Spinal cord (tissue), 10 donors: ENCODE data around the gene THADA. TPM values are rescaled to one million over a fixed set of nuclear protein-coding genes. Genes with fewer than 3 reads are reported as not detected.

ENCODE experiments used
- DNase-seq, 6 donors: peaks; one replicate each; pipeline versions ENCODE4 v3.0.0 to v3.0.0-alpha.2; 2013 to 2015; ENCODE audit warnings: low spot score in 6 of 6, low read depth in 4 of 6
- H3K27ac ChIP-seq: one replicate; pipeline ENCODE4 v1.5.1; 2013; ENCODE audit warnings: low read depth, low read length, control low read depth
- H3K27me3 ChIP-seq: one replicate; pipeline ENCODE4 v1.6.1; 2013; ENCODE audit warnings: low read length; ENCODE audit not compliant: control insufficient read depth, insufficient read depth
- H3K36me3 ChIP-seq: one replicate; pipeline ENCODE4 v1.6.1; 2013; ENCODE audit warnings: low read length; ENCODE audit not compliant: control insufficient read depth, insufficient read depth
- H3K4me1 ChIP-seq: one replicate; pipeline ENCODE4 v1.6.1; 2013; ENCODE audit warnings: low read length; ENCODE audit not compliant: control insufficient read depth, insufficient read depth
- H3K4me3 ChIP-seq: one replicate; pipeline ENCODE4 v1.5.1; 2013; ENCODE audit warnings: low read depth, low read length, control low read depth
- H3K9me3 ChIP-seq: one replicate; pipeline ENCODE4 v1.6.1; 2013; ENCODE audit warnings: low read length; ENCODE audit not compliant: control insufficient read depth, insufficient read depth
- WGBS: methylation state at CpG from one replicate; pipeline ENCODE4 v1.1.5; 2013; ENCODE audit warnings: missing lambda C conversion rate; ENCODE audit not compliant: insufficient coverage; 5-methylcytosine and 5-hydroxymethylcytosine counted together
- polyA plus RNA-seq, 2 donors: library from polyadenylated mRNA; unstranded; fragments of 120-200 nt; gene quantifications; one replicate each; pipeline ENCODE4 v1.2.1, GENCODE V29; 2013; ENCODE audit not compliant: insufficient read length in 2 of 2
- total RNA-seq, 2 donors: library from RNA; depleted of rRNA in 1 of 2; stranded (reverse); fragments of 120-200 nt in 1 of 2; fragments of >200 nt in 1 of 2; gene quantifications; one replicate each; pipeline versions ENCODE4 v1.2.3 to v1.2.4, GENCODE V29; 2013 to 2014
- donor health status: healthy.

Gene THADA
- total and polyA plus RNA-seq, 4 donors: 16.5 to 44.8 (median 21.5) TPM

DNA sequence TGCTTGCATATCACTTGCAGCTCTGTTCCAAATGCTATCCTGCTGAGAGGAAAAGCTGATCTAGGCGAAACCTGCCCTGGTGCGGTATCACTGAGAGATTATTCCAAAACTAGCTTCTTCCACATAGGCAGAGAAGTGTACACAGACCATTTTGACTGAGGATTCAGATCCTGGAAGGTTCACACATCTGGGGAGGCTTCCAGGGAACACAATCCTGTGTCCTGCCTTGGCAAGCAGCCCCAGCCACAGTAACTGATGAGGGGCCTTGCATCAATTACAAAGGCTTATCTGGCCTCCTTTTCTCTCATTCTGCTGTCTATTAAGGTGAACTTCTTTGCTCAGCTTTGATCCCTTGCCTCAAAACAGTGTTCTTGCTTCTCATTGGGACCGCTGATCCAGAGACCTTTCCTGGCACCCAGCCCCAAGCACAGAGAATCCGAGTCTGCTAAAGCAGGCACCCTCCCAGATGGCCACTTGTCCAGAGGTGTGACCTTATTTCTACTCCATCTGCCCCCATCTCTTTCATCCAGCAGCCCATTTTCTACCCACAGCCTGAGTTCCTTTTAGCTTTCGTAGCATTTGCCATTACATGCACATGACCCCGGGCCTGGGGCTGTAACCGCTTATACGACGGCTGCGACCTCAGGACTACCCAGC lies 317.1 kb downstream of the THADA start:
- no peaks in the 10 kb centered on the region for H3K27me3 ChIP-seq
- peaks cover 11% of the 10 kb centered on the region for H3K4me1 ChIP-seq
- peak in 2 of 6 donors; percentile 7 to 20 for DNase-seq
- H3K4me3 ChIP-seq: no peak overlapping the region
- peak overlapping the region; percentile 17 for H3K27ac ChIP-seq
- peaks cover 3% of the 10 kb centered on the region for H3K36me3 ChIP-seq
- H3K9me3 ChIP-seq: no peaks in the 10 kb centered on the region
- WGBS: 72% methylated on average over 5 of the region's 10 CpGs

DNA sequence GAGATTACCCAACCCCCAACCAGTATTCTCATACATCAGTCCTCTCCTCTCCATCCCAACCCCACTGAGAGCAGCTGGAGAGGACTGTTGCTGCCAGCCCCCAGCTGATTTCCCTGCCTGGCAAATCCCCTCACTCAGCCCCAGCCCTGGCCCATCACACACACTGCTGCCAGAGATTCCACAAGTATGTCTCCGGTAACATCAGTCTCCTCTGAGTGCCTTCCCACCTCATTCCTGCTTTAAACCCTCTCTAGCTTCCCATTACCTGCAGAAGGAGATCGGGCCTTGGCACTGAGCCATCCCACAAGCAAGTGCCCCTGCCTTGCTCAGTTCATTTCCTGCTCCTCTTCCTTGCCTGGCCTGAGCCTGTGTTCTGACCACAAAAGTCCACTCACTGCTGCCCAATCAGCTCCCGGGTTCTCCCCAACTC lies 318.9 kb downstream of the THADA start:
- no peaks in the 10 kb centered on the region for H3K9me3 ChIP-seq
- no peak overlapping the region for H3K4me3 ChIP-seq
- H3K4me1 ChIP-seq: peaks cover 11% of the 10 kb centered on the region
- DNase-seq: peak in 1 of 6 donors; percentile 8
- no peaks in the 10 kb centered on the region for H3K36me3 ChIP-seq
- WGBS: 66% methylated on average over 3 of the region's 3 CpGs
- no peaks in the 10 kb centered on the region for H3K27me3 ChIP-seq
- peak overlapping the region; percentile 35 for H3K27ac ChIP-seq

DNA sequence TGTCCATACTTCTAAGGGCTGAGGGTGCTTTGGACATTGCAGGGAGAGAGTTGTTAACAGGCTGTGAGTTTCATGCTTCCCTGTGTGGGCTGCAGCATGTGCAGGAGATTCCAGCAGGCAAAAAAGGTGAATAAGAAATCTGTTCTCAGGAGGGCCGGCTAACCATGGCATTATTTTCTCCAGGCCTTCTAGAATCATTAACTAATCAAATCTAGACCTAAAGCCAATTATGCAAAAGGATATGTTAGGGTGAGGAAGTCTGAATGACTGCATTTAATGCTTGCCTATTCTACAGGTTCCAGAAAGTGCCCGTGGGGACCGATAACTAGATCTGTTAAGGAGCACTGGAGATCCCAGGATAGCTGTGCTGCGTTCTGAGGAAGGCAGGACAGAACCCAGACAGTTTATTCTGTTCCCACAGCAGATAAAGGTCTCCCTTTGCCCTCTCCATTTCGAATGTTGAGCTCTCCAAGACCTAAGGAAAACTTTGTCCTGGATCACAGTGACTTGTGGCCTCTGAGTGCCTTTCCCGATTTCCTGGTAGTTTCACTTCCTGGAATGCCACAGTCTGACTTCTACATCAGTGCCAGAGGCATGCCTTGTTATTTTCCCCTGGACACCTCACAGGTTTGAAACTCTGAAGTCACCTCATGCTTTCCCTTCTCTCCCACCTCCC lies 319.4 kb downstream of the THADA start:
- peaks cover 11% of the 10 kb centered on the region for H3K4me1 ChIP-seq
- DNase-seq: no peak
- 89% methylated on average over 5 of the region's 6 CpGs for WGBS
- no peaks in the 10 kb centered on the region for H3K27me3 ChIP-seq
- no peaks in the 10 kb centered on the region for H3K9me3 ChIP-seq
- peak overlapping the region; percentile 35 for H3K27ac ChIP-seq
- H3K4me3 ChIP-seq: no peak overlapping the region
- H3K36me3 ChIP-seq: no peaks in the 10 kb centered on the region

DNA sequence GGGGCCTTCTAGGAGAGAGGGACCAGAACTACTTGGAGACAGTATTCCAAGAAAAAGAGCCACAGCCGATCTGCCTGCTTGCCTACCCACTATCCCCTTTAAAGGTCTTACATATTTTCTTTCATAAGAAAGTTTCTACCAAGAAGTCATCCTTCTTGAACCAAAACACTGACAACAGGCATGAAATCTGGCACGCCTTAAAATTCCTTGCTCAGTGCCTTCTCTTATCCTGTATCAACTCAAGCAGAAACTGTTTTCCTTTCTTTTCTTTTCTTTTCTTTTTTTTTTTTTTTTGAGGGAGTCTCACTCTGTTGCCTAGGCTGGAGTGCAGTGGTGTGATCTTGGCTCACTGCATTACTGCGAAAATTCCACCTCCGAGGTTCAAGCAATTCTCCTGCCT lies 321.1 kb downstream of the THADA start:
- H3K27ac ChIP-seq: no peak overlapping the region
- H3K4me3 ChIP-seq: no peak overlapping the region
- peaks cover 15% of the 10 kb centered on the region for H3K4me1 ChIP-seq
- no peak for DNase-seq
- no peaks in the 10 kb centered on the region for H3K9me3 ChIP-seq
- WGBS: 71% methylated on average over 1 of the region's 4 CpGs
- H3K27me3 ChIP-seq: no peaks in the 10 kb centered on the region
- no peaks in the 10 kb centered on the region for H3K36me3 ChIP-seq

DNA sequence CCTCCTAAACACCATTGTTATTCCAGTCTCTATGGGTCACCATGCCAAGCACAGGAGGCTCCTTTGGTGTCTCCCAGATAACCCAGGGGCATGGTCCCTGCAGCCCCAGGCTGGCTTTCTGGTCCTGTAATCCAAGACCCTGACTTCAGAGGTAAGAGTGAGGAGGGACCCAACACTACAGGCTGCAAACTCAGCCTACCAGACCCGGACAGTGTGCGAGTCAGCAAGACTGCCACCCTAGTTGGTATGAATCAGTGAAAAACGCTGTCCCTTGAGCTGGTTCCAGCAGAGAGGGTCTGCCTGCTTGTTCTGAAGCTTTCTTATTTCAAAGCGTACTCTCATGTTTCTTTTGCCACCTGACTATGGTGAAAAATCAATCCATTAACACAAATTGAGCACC lies 321.8 kb downstream of the THADA start:
- Histone ChIP-seq H3K27me3 (no peaks in the 10 kb centered on the region), H3K27ac (no peak overlapping the region), H3K4me3 (no peak overlapping the region), H3K4me1 (peaks cover 22% of the 10 kb centered on the region), H3K36me3 (peaks cover 1% of the 10 kb centered on the region), H3K9me3 (no peaks in the 10 kb centered on the region)
- WGBS: 93% methylated on average over 2 of the region's 4 CpGs
- DNase-seq: no peak

DNA sequence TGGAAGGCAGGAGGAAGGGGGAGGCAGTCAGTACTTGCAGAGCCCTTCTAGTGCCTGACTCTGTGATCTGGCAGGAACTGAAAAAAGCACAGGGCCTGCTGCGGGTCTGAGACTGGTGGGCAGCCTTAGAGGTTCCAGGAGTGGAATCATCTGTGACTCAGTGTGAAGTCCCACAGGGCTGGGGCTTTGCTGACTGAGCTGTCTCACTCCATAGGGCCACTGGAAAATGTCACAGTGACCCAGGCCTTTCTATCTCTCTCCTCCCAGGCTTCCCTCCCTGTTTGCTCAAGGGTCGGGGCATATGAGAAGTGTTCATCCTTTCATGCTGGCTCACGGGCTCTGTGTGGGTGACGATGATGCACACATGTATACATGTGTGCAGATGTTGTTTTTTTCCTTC lies 322.3 kb downstream of the THADA start:
- Histone ChIP-seq H3K27me3 (no peaks in the 10 kb centered on the region), H3K9me3 (no peaks in the 10 kb centered on the region), H3K4me1 (peaks cover 24% of the 10 kb centered on the region), H3K4me3 (no peak overlapping the region), H3K27ac (no peak overlapping the region), H3K36me3 (peaks cover 6% of the 10 kb centered on the region)
- no peak for DNase-seq
- WGBS: 90% methylated on average over 2 of the region's 4 CpGs

DNA sequence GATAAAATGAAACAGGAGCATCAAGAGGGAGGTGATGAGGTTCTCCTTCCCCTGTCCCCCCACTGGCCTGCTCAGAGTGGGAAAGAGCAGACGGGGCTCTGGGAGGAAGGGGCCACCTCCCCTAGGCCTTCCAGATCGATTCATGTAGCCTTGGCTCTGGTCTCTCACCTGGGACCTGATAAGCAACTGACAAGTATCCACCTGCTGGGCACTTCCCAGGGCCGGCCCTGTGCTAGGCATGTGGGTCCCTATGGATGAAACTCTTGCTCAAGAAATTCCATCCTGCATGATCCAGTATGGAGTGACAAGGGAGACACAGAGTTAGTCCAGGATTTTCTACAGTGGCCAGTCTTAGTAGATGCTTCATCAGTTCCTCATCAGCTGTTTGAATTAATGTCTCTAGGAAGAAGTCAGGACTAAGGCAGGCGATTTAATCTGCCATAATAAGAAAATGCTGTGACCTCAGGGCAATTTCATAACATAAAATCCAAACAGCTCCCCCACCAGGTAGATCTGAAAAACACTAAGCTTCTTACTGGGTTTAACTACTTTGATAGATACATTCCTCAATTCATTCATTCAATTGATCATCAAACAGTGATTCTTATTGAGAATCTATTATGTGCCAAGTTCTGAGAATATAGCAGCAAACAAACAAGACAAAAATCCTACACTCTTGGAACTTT lies 324.8 kb downstream of the THADA start:
- DNase-seq: no peak
- Histone ChIP-seq H3K36me3 (peaks cover 11% of the 10 kb centered on the region), H3K27ac (no peak overlapping the region), H3K4me1 (peaks cover 23% of the 10 kb centered on the region), H3K9me3 (no peaks in the 10 kb centered on the region), H3K4me3 (no peak overlapping the region), H3K27me3 (no peaks in the 10 kb centered on the region)
- WGBS: 95% methylated on average over 2 of the region's 4 CpGs

DNA sequence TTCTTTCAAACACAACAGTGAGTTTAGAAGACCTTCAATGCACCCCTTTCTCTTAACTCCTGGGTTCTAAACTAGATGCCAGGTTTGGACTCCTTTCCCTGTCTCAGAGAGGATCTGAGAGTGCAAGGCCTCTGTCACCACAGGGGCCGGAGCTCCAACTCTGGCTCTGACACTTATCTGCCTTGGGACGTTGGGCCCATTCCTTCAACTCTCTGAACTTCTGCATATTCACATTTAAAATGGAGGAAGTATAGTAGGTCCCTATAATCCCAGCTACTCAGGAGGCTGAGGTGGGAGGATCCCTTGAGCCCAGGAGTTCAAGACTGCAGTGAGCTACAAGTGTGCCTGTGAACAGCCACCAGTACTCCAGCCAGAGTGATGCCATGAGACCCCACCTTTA lies 325.4 kb downstream of the THADA start:
- Histone ChIP-seq H3K4me1 (peaks cover 23% of the 10 kb centered on the region), H3K27ac (peak overlapping the region; percentile 11), H3K36me3 (peaks cover 11% of the 10 kb centered on the region), H3K27me3 (no peaks in the 10 kb centered on the region), H3K9me3 (no peaks in the 10 kb centered on the region), H3K4me3 (no peak overlapping the region)
- DNase-seq: no peak
- WGBS: 100% methylated on average over 1 of the region's 2 CpGs

DNA sequence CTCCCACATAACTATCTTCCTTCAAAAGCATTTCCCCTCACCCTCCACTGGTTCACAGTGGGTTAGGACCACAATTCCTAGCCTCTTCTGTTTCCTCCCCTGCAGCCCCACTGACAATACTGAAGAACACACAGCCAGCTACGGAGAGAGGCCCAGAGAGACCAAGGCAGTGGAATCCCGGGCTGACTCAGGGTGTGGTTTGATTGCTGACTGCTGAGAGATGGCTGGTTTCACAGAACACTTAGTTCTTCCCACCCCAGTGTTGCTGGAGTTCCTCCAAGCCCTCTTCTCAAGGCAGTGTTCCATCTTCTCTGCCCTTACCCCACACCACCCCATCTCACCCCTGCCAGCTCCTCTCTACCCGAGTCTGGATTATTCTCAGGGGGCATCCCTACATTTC lies 326.1 kb downstream of the THADA start:
- DNase-seq: no peak
- 0% methylated on average over 1 of the region's 3 CpGs for WGBS
- Histone ChIP-seq H3K9me3 (no peaks in the 10 kb centered on the region), H3K4me3 (no peak overlapping the region), H3K27me3 (no peaks in the 10 kb centered on the region), H3K36me3 (peaks cover 11% of the 10 kb centered on the region), H3K4me1 (peaks cover 23% of the 10 kb centered on the region), H3K27ac (peak overlapping the region; percentile 11)
